H9 (cell line): Measurements from ENCODE around the gene ARHGAP24. TPM values are rescaled to one million over a fixed set of nuclear protein-coding genes. Genes with fewer than 3 reads are reported as not detected.
A peak's percentile ranks its signal among the peaks of the same experiment; 100 is the strongest.

ENCODE experiments used
- DNase-seq: peaks from one replicate; pipeline ENCODE4 v3.0.0-alpha.2; 2017
- H2AFZ ChIP-seq: one replicate; pipeline ENCODE4 v1.6.1; 2013; ENCODE audit warnings: mild to moderate bottlenecking, low read length, control low read depth, moderate library complexity
- H2AK5ac ChIP-seq: 2 replicates; pipeline ENCODE4 v1.6.1; 2013; ENCODE audit warnings: low read length, control low read depth, mixed read lengths; ENCODE audit not compliant: insufficient read length
- H2BK120ac ChIP-seq: one replicate; pipeline ENCODE4 v1.6.1; 2013; ENCODE audit warnings: low read depth, mild to moderate bottlenecking, low read length, control low read depth, inconsistent platforms; ENCODE audit not compliant: poor library complexity, severe bottlenecking
- H2BK12ac ChIP-seq: 2 replicates; pipeline ENCODE4 v1.6.1; 2013; ENCODE audit warnings: low read length, control low read depth, mixed read lengths, low read depth; ENCODE audit not compliant: insufficient read length
- H2BK15ac ChIP-seq: 2 replicates; pipeline ENCODE4 v1.6.1; 2013; ENCODE audit warnings: low read depth, low read length, control low read depth
- H2BK20ac ChIP-seq: one replicate; pipeline ENCODE4 v1.6.1; 2013; ENCODE audit warnings: low read depth, mild to moderate bottlenecking, low read length, control low read depth, inconsistent platforms; ENCODE audit not compliant: poor library complexity, severe bottlenecking
- H2BK5ac ChIP-seq: 2 replicates; pipeline ENCODE4 v1.6.1; 2013; ENCODE audit warnings: low read length, control low read depth, mixed read lengths; ENCODE audit not compliant: insufficient read length
- H3K14ac ChIP-seq: 2 replicates; pipeline ENCODE4 v1.6.1; 2013; ENCODE audit warnings: low read length, control low read depth; ENCODE audit not compliant: insufficient read depth
- H3K18ac ChIP-seq: 2 replicates; pipeline ENCODE4 v1.6.1; 2013; ENCODE audit warnings: low read depth, mild to moderate bottlenecking, mixed read lengths, low read length, control low read depth; ENCODE audit not compliant: insufficient read length
- H3K23ac ChIP-seq: 2 replicates; pipeline ENCODE4 v1.6.1; 2013; ENCODE audit warnings: low read length, control low read depth, mixed read lengths, low read depth; ENCODE audit not compliant: insufficient read length
- H3K23me2 ChIP-seq: 2 replicates; pipeline ENCODE4 v1.6.1; 2013; ENCODE audit warnings: low read depth, mild to moderate bottlenecking, mixed read lengths, low read length, control low read depth; ENCODE audit not compliant: insufficient read length, poor library complexity, severe bottlenecking
- H3K27ac ChIP-seq: 2 replicates; pipeline ENCODE4 v1.5.1; 2013; ENCODE audit warnings: low read length, control low read depth, mixed read lengths, low read depth; ENCODE audit not compliant: insufficient read length
- H3K27me3 ChIP-seq: 2 replicates; pipeline ENCODE4 v1.6.1; 2013; ENCODE audit warnings: low read length, control low read depth, inconsistent platforms; ENCODE audit not compliant: insufficient read depth
- H3K4ac ChIP-seq: 2 replicates; pipeline ENCODE4 v1.6.1; 2013; ENCODE audit warnings: low read depth, mild to moderate bottlenecking, control low read depth, inconsistent platforms, low read length, moderate library complexity
- H3K4me1 ChIP-seq: 2 replicates; pipeline ENCODE4 v1.6.1; 2013; ENCODE audit warnings: low read length, control low read depth, inconsistent platforms; ENCODE audit not compliant: insufficient read depth
- H3K4me2 ChIP-seq: 2 replicates; pipeline ENCODE4 v1.6.1; 2013; ENCODE audit warnings: low read length, control low read depth, mixed read lengths; ENCODE audit not compliant: insufficient read length, insufficient read depth
- H3K56ac ChIP-seq: 2 replicates; pipeline ENCODE4 v1.6.1; 2013; ENCODE audit warnings: low read depth, mild to moderate bottlenecking, mixed read lengths, low read length, control low read depth; ENCODE audit not compliant: insufficient read length
- H3K79me1 ChIP-seq: 2 replicates; pipeline ENCODE4 v1.6.1; 2013; ENCODE audit warnings: low read depth, mild to moderate bottlenecking, moderate library complexity, low read length, control low read depth, inconsistent platforms; ENCODE audit not compliant: insufficient read depth, poor library complexity, severe bottlenecking
- H3K79me2 ChIP-seq: 2 replicates; pipeline ENCODE4 v1.6.1; 2013; ENCODE audit warnings: low read length, control low read depth, inconsistent platforms; ENCODE audit not compliant: insufficient read depth
- H3K9ac ChIP-seq: 2 replicates; pipeline ENCODE4 v1.6.1; 2013; ENCODE audit warnings: low read length, control low read depth, mixed read lengths; ENCODE audit not compliant: insufficient read length; ENCODE audit errors: extremely low read depth
- H3K9me3 ChIP-seq: one replicate; pipeline ENCODE4 v1.6.1; 2013; ENCODE audit warnings: low read depth, low read length, inconsistent platforms; ENCODE audit not compliant: control insufficient read depth
- H3T11ph ChIP-seq: one replicate; pipeline ENCODE4 v1.6.1; 2013; ENCODE audit warnings: mild to moderate bottlenecking, low read length, control low read depth, inconsistent platforms
- H4K20me1 ChIP-seq: one replicate; pipeline ENCODE4 v1.6.1; 2013; ENCODE audit not compliant: control insufficient read depth, insufficient read length, insufficient read depth
- H4K5ac ChIP-seq: 2 replicates; pipeline ENCODE4 v1.6.1; 2013; ENCODE audit warnings: low read depth, mild to moderate bottlenecking, mixed read lengths, low read length, control low read depth; ENCODE audit not compliant: insufficient read length
- H4K8ac ChIP-seq: replicated peaks from 2 replicates; pipeline ENCODE4 v1.6.1; 2013; ENCODE audit warnings: low read length, control low read depth, mixed read lengths, low read depth; ENCODE audit not compliant: insufficient read length
- H4K91ac ChIP-seq: 2 replicates; pipeline ENCODE4 v1.6.1; 2013; ENCODE audit warnings: low read depth, mild to moderate bottlenecking, moderate library complexity, mixed read lengths, low read length, control low read depth; ENCODE audit not compliant: insufficient read length
- H3K27ac Mint-ChIP-seq, 3 experiments: 2 replicates in 2 of 3; 3 replicates in 1 of 3; pipeline ENCODE4 v1.8.0; 2020 to 2021; ENCODE audit warnings: mixed read lengths in 3 of 3, mild to moderate bottlenecking in 1 of 3, moderate library complexity in 1 of 3
- H3K27me3 Mint-ChIP-seq: 2 replicates; pipeline ENCODE4 v1.8.0; 2021; ENCODE audit warnings: low read depth, mild to moderate bottlenecking, moderate library complexity, mixed read lengths
- H3K36me3 Mint-ChIP-seq, 3 experiments: 2 replicates in 2 of 3; 3 replicates in 1 of 3; pipeline ENCODE4 v1.8.0; 2020 to 2021; ENCODE audit warnings: low read depth in 3 of 3, mixed read lengths in 3 of 3; ENCODE audit not compliant: insufficient read depth in 1 of 3
- H3K4me1 Mint-ChIP-seq, 2 experiments: 2 replicates each; pipeline ENCODE4 v1.8.0; 2020; ENCODE audit warnings: mixed read lengths in 2 of 2
- H3K4me3 Mint-ChIP-seq, 2 experiments: 2 replicates in 1 of 2; 3 replicates in 1 of 2; pipeline ENCODE4 v1.8.0; 2020 to 2021; ENCODE audit warnings: mild to moderate bottlenecking in 2 of 2, mixed read lengths in 2 of 2, moderate library complexity in 1 of 2
- H3K9me3 Mint-ChIP-seq, 2 experiments: 2 replicates in 1 of 2; 3 replicates in 1 of 2; pipeline ENCODE4 v1.8.0; 2020; ENCODE audit warnings: mild to moderate bottlenecking in 2 of 2, mixed read lengths in 2 of 2, moderate library complexity in 1 of 2
- CTCF ChIP-seq: fragments of 200-600 bp; sonication (generic); conservative IDR thresholded peaks from 3 replicates; pipeline ENCODE4 v1.8.0; 2021; ENCODE audit warnings: antibody characterized with exemption, mild to moderate bottlenecking
- WGBS: extraction: QIAGEN DNeasy Blood & Tissue Kit; methylation state at CpG from one replicate; pipeline ENCODE4 v1.1.7; 2013; ENCODE audit warnings: missing lambda C conversion rate, low lambda C conversion rate, mixed read lengths; ENCODE audit not compliant: insufficient read length; ENCODE audit errors: extremely low coverage; 5-methylcytosine and 5-hydroxymethylcytosine counted together
- total RNA-seq: library from RNA; stranded (reverse); gene quantifications from 2 replicates; pipeline ENCODE4 v1.2.1, GENCODE V29; 2021

ARHGAP24 gene
- total RNA-seq, 1 experiment from 2014 or later, result 0.37 TPM

GRCh38 chr4:85476381-85476780 is 1.4 kb downstream of the ARHGAP24 start:
- peaks cover 6% of the 10 kb centered on the region in 2 experiments for H3K4me1 Mint-ChIP-seq
- TF ChIP-seq CTCF, result no peak
- Histone ChIP-seq H3K4me1 (no peaks in the 10 kb centered on the region), H3K27ac (no peak overlapping the region), H3K14ac (no peak overlapping the region), H2BK15ac (no peak overlapping the region), H4K8ac (no peak overlapping the region), H3K23ac (no peak overlapping the region), H3K27me3 (no peaks in the 10 kb centered on the region), H4K5ac (no peak overlapping the region), H3K56ac (no peak overlapping the region), H3K4ac (no peak overlapping the region), H3K18ac (no peak overlapping the region), H3K79me1 (no peaks in the 10 kb centered on the region), H3K4me2 (no peak overlapping the region), H2BK12ac (no peak overlapping the region), H2BK5ac (no peak overlapping the region), H3K79me2 (no peaks in the 10 kb centered on the region), H2BK120ac (no peak overlapping the region), H2AFZ (no peak overlapping the region), H2BK20ac (no peak overlapping the region), H3K23me2 (no peaks in the 10 kb centered on the region), H3K9ac (no peak overlapping the region), H4K91ac (no peak overlapping the region), H2AK5ac (no peak overlapping the region), H4K20me1 (no peaks in the 10 kb centered on the region), H3T11ph (no peak overlapping the region), H3K9me3 (no peaks in the 10 kb centered on the region)
- H3K9me3 Mint-ChIP-seq, result peaks cover 0 to 2% of the 10 kb centered on the region in 2 experiments; a peak in 1 of 5 replicates
- H3K4me3 Mint-ChIP-seq, result peak overlapping the region in 1 of 2 experiments; percentile 42; a peak in 1 of 5 replicates
- WGBS, result no CpG with 5 or more reads among the region's 4 CpGs
- DNase-seq, result no peak
- H3K27ac Mint-ChIP-seq, result no peak overlapping the region
- H3K36me3 Mint-ChIP-seq, result no peaks in the 10 kb centered on the region
- peaks cover 52% of the 10 kb centered on the region for H3K27me3 Mint-ChIP-seq
